Activated naive CD8-positive, alpha-beta T cell treated with anti-CD3 and anti-CD28 coated beads for 36 hours (primary cell): ENCODE data around the gene GLI1. TPM values are rescaled to one million over a fixed set of nuclear protein-coding genes. Genes with fewer than 3 reads are reported as not detected.

ENCODE experiments used
- DNase-seq: peaks from one replicate; pipeline ENCODE4 v3.0.0; 2021
- H3K27ac Mint-ChIP-seq: one replicate; pipeline ENCODE4 v1.8.0; 2022; ENCODE audit warnings: mild to moderate bottlenecking, moderate library complexity, mixed read lengths
- H3K27me3 Mint-ChIP-seq: one replicate; pipeline ENCODE4 v1.8.0; 2022; ENCODE audit warnings: mild to moderate bottlenecking, mixed read lengths
- H3K36me3 Mint-ChIP-seq: one replicate; pipeline ENCODE4 v1.8.0; 2021; ENCODE audit warnings: mild to moderate bottlenecking, mixed read lengths
- H3K4me1 Mint-ChIP-seq: one replicate; pipeline ENCODE4 v1.8.0; 2021; ENCODE audit warnings: mixed read lengths
- H3K4me3 Mint-ChIP-seq: one replicate; pipeline ENCODE4 v1.8.0; 2022; ENCODE audit warnings: mild to moderate bottlenecking, moderate library complexity, mixed read lengths
- H3K9me3 Mint-ChIP-seq: one replicate; pipeline ENCODE4 v1.8.0; 2022; ENCODE audit warnings: mixed read lengths
- total RNA-seq, 2 experiments: library from RNA; stranded (reverse); gene quantifications; one replicate each; pipeline ENCODE4 v1.2.3, GENCODE V29; 2021

The GLI1 gene
- total RNA-seq, 2 experiments from 2014 or later, result 0.56 to 0.62 TPM

DNA sequence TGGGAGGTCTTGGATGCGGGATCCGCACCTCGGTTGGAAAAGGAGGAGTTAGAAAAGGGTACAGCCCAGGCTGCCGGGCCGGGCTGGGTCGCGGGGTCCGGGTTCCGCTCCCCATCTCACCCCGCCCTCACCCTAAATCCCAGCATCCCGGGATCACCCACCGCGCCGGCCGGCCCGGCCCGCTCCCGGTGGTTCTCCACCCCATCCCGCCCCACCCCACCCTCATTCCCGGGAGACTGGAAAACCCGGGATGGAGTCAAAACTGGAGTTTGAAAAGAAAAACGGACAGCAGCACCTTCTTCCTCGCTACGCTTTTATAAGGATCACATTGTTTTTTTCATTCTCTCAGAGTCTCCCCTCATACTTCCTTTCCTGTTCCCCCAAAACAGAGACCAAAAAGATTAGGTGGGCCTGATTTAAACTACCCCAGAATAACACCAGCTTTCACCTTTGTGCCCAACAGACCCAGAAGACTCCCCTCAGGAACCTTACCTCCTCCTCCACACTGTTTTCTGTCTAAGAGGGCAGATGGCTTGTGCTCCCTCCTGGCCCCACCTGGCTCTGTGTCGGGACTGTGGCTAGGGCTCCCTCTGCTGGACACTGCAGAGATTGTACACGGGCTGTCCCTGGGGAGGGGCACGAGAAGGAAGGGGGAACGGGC, 2.8 kb downstream of the GLI1 start:
- peaks cover 56% of the 10 kb centered on the region for H3K4me1 Mint-ChIP-seq
- H3K9me3 Mint-ChIP-seq, result no peaks in the 10 kb centered on the region

GRCh38 chr12:57462912-57463253, 3.3 kb downstream of the GLI1 start:
- Mint-ChIP-seq H3K4me1 (peaks cover 57% of the 10 kb centered on the region), H3K27me3 (peaks cover 5% of the 10 kb centered on the region), H3K27ac (no peak overlapping the region), H3K36me3 (peaks cover 10% of the 10 kb centered on the region), H3K9me3 (no peaks in the 10 kb centered on the region), H3K4me3 (no peak overlapping the region)
- no peak for DNase-seq

More for the DNA sequence above, 2.8 kb downstream of the GLI1 start:
- DNase-seq, result peak; percentile 90
- Mint-ChIP-seq H3K27me3 (peaks cover 5% of the 10 kb centered on the region), H3K27ac (peak overlapping the region; percentile 73), H3K4me3 (peak overlapping the region; percentile 86), H3K36me3 (peaks cover 5% of the 10 kb centered on the region)

DNA sequence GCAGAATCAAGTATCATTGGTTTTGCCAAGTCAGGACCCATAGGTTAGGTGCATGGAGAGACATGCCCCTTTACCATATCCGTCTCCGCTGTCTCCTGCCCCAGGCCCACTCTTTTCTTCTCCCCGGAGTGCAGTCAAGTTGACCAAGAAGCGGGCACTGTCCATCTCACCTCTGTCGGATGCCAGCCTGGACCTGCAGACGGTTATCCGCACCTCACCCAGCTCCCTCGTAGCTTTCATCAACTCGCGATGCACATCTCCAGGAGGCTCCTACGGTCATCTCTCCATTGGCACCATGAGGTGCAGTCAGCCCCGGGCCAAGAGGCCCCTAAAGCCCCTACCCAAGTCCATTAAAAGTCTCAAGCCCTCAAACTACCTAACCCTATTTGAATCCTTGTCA, 5.0 kb downstream of the GLI1 start:
- no peak for DNase-seq
- peaks cover 5% of the 10 kb centered on the region for H3K27me3 Mint-ChIP-seq

DNA sequence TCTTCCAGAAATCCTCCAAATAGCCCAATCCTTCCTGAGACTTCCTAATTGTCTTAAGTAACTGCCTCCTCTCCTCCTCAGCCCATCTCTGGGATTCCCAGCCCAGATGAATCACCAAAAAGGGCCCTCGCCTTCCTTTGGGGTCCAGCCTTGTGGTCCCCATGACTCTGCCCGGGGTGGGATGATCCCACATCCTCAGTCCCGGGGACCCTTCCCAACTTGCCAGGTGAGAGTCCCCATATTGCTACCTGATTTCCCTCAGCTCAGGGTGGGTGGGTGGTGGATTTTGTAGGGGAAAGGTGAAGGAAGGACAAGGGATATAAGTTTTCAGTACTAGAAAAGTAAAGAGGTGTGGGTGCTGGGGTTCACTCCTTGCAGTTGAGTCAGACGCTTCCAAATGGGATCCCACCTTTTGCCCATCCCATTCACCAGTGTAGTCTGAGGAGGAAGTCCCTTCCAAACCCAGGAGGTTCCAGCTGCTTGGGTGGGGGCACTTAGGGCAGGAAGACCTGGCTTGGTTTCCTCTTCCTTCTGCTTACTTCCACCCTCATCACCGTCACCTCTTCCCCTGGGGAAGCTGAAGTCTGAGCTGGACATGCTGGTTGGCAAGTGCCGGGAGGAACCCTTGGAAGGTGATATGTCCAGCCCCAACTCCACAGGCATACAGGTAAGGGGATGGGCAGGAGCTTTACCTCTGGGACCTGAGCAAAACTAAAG, 5.6 kb downstream of the GLI1 start:
- Mint-ChIP-seq H3K4me3 (no peak overlapping the region), H3K9me3 (no peaks in the 10 kb centered on the region), H3K27me3 (peaks cover 4% of the 10 kb centered on the region), H3K36me3 (peaks cover 24% of the 10 kb centered on the region), H3K27ac (no peak overlapping the region), H3K4me1 (peaks cover 45% of the 10 kb centered on the region)
- no peak for DNase-seq

More for the DNA sequence above, 5.0 kb downstream of the GLI1 start:
- no peaks in the 10 kb centered on the region for H3K9me3 Mint-ChIP-seq
- peaks cover 46% of the 10 kb centered on the region for H3K4me1 Mint-ChIP-seq
- H3K27ac Mint-ChIP-seq, result no peak overlapping the region
- H3K36me3 Mint-ChIP-seq, result peaks cover 22% of the 10 kb centered on the region
- no peak overlapping the region for H3K4me3 Mint-ChIP-seq

- no peak overlapping the region for H3K4me3 Mint-ChIP-seq
- peak overlapping the region; percentile 5 for H3K27ac Mint-ChIP-seq
Measured at GRCh38 chr12:57465747-57466505, 6.3 kb downstream of the GLI1 start.

GRCh38 chr12:57467212-57467874, 7.8 kb downstream of the GLI1 start:
- Mint-ChIP-seq H3K36me3 (peaks cover 30% of the 10 kb centered on the region), H3K27me3 (no peaks in the 10 kb centered on the region), H3K4me3 (no peak overlapping the region), H3K27ac (peak overlapping the region; percentile 10), H3K9me3 (no peaks in the 10 kb centered on the region), H3K4me1 (peaks cover 41% of the 10 kb centered on the region)
- no peak for DNase-seq

More at GRCh38 chr12:57465747-57466505, 6.3 kb downstream of the GLI1 start:
- peaks cover 40% of the 10 kb centered on the region for H3K4me1 Mint-ChIP-seq
- H3K9me3 Mint-ChIP-seq, result no peaks in the 10 kb centered on the region
- H3K27me3 Mint-ChIP-seq, result no peaks in the 10 kb centered on the region
- DNase-seq, result no peak
- peaks cover 24% of the 10 kb centered on the region for H3K36me3 Mint-ChIP-seq

DNA sequence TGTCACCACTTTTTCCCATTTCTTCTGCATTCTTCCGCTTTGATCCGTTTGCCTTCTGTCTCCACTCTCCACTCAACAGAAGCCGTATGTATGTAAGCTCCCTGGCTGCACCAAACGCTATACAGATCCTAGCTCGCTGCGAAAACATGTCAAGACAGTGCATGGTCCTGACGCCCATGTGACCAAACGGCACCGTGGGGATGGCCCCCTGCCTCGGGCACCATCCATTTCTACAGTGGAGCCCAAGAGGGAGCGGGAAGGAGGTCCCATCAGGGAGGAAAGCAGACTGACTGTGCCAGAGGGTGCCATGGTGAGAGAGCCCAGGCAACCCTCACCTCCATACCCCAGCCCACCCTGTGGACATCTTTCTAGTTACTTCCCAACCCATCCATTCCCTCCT, 8.3 kb downstream of the GLI1 start:
- H3K4me3 Mint-ChIP-seq, result no peak overlapping the region
- peak overlapping the region; percentile 10 for H3K27ac Mint-ChIP-seq
- H3K36me3 Mint-ChIP-seq, result peaks cover 36% of the 10 kb centered on the region
- no peak for DNase-seq
- H3K27me3 Mint-ChIP-seq, result no peaks in the 10 kb centered on the region
- peaks cover 41% of the 10 kb centered on the region for H3K4me1 Mint-ChIP-seq
- H3K9me3 Mint-ChIP-seq, result no peaks in the 10 kb centered on the region

DNA sequence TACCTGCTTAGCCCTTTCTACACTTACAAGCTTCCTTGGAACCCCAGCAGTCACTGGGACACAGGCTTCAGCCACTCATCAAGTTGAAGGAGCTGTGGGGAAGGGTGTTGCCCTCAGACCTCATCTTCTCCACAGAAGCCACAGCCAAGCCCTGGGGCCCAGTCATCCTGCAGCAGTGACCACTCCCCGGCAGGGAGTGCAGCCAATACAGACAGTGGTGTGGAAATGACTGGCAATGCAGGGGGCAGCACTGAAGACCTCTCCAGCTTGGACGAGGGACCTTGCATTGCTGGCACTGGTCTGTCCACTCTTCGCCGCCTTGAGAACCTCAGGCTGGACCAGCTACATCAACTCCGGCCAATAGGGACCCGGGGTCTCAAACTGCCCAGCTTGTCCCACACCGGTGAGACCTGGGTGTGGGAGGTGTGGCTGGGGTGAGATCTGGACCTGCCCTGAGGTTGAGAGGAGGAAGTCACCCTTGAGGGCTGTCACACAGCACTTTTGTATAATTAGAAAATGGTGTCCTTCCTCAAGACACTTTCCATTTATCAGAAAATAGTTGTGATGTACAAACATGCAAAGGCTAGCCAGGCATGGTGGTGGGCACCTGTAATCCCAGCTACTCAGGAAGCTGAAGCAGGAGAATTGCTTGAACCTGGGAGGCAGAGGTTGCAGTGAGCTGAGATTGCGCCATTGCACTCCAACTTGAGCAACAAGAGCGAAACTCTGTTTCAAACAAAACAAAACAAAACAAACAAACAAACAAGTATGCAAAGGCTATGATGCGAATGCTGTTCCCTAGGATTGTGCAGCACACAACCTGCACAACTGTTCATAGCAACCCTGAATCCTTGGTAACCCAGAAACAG, 9.9 kb downstream of the GLI1 start:
- H3K4me1 Mint-ChIP-seq, result peaks cover 41% of the 10 kb centered on the region
- no peaks in the 10 kb centered on the region for H3K27me3 Mint-ChIP-seq
- H3K27ac Mint-ChIP-seq, result no peak overlapping the region
- no peak for DNase-seq
- H3K36me3 Mint-ChIP-seq, result peaks cover 48% of the 10 kb centered on the region
- no peaks in the 10 kb centered on the region for H3K9me3 Mint-ChIP-seq
- no peak overlapping the region for H3K4me3 Mint-ChIP-seq

GRCh38 chr12:57470286-57470969, 10.8 kb downstream of the GLI1 start:
- Mint-ChIP-seq H3K27me3 (no peaks in the 10 kb centered on the region), H3K9me3 (no peaks in the 10 kb centered on the region), H3K36me3 (peaks cover 52% of the 10 kb centered on the region), H3K4me3 (no peak overlapping the region), H3K4me1 (peaks cover 40% of the 10 kb centered on the region), H3K27ac (no peak overlapping the region)
- no peak for DNase-seq

DNA sequence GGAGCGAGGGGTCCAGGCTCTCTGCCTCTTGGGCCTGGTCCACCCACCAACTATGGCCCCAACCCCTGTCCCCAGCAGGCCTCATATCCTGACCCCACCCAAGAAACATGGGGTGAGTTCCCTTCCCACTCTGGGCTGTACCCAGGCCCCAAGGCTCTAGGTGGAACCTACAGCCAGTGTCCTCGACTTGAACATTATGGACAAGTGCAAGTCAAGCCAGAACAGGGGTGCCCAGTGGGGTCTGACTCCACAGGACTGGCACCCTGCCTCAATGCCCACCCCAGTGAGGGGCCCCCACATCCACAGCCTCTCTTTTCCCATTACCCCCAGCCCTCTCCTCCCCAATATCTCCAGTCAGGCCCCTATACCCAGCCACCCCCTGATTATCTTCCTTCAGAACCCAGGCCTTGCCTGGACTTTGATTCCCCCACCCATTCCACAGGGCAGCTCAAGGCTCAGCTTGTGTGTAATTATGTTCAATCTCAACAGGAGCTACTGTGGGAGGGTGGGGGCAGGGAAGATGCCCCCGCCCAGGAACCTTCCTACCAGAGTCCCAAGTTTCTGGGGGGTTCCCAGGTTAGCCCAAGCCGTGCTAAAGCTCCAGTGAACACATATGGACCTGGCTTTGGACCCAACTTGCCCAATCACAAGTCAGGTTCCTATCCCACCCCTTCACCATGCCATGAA, 11.5 kb downstream of the GLI1 start:
- peaks cover 39% of the 10 kb centered on the region for H3K4me1 Mint-ChIP-seq

DNA sequence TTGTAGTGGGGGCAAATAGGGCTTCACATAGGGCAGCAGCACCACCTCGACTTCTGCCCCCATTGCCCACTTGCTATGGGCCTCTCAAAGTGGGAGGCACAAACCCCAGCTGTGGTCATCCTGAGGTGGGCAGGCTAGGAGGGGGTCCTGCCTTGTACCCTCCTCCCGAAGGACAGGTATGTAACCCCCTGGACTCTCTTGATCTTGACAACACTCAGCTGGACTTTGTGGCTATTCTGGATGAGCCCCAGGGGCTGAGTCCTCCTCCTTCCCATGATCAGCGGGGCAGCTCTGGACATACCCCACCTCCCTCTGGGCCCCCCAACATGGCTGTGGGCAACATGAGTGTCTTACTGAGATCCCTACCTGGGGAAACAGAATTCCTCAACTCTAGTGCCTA, 12.1 kb downstream of the GLI1 start:
- peaks cover 41% of the 10 kb centered on the region for H3K4me1 Mint-ChIP-seq
- H3K9me3 Mint-ChIP-seq, result no peaks in the 10 kb centered on the region
- no peak overlapping the region for H3K4me3 Mint-ChIP-seq
- no peak overlapping the region for H3K27ac Mint-ChIP-seq
- no peak for DNase-seq
- H3K36me3 Mint-ChIP-seq, result peaks cover 61% of the 10 kb centered on the region
- H3K27me3 Mint-ChIP-seq, result no peaks in the 10 kb centered on the region

More for the DNA sequence above, 11.5 kb downstream of the GLI1 start:
- Mint-ChIP-seq H3K27ac (peak overlapping the region; percentile 68), H3K36me3 (peaks cover 55% of the 10 kb centered on the region), H3K4me3 (no peak overlapping the region), H3K27me3 (no peaks in the 10 kb centered on the region), H3K9me3 (no peaks in the 10 kb centered on the region)
- DNase-seq, result no peak

- Mint-ChIP-seq H3K4me1 (peaks cover 41% of the 10 kb centered on the region), H3K9me3 (no peaks in the 10 kb centered on the region), H3K36me3 (peaks cover 63% of the 10 kb centered on the region), H3K27ac (peak overlapping the region; percentile 38), H3K27me3 (no peaks in the 10 kb centered on the region), H3K4me3 (no peak overlapping the region)
- no peak for DNase-seq
Measured at GRCh38 chr12:57472391-57472790, 12.8 kb downstream of the GLI1 start.

DNA sequence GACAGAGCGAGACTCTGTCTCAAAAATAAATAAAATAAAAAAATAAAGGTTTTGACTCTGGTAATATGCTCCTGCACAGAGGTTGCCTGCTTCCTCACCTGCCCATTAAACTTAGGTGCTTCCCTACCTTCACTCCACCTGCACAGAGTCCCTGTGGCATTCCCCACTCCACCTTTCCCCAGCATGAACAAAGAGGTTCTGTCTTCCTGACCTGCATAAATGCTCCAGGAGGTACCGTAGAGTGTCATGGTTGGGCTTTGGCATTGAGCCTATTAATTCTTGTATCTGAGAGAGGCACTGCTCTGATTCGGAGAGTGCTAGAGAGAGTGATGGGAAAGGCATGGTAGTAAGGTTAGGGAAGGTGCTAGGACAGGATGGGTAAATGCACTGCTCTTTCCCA, 13.8 kb downstream of the GLI1 start:
- no peak for DNase-seq
- Mint-ChIP-seq H3K4me3 (no peak overlapping the region), H3K4me1 (peaks cover 43% of the 10 kb centered on the region), H3K36me3 (peaks cover 62% of the 10 kb centered on the region), H3K27ac (no peak overlapping the region), H3K27me3 (no peaks in the 10 kb centered on the region), H3K9me3 (no peaks in the 10 kb centered on the region)
